Measurements from ENCODE around the gene HDAC7.

HDAC7 gene

DNA sequence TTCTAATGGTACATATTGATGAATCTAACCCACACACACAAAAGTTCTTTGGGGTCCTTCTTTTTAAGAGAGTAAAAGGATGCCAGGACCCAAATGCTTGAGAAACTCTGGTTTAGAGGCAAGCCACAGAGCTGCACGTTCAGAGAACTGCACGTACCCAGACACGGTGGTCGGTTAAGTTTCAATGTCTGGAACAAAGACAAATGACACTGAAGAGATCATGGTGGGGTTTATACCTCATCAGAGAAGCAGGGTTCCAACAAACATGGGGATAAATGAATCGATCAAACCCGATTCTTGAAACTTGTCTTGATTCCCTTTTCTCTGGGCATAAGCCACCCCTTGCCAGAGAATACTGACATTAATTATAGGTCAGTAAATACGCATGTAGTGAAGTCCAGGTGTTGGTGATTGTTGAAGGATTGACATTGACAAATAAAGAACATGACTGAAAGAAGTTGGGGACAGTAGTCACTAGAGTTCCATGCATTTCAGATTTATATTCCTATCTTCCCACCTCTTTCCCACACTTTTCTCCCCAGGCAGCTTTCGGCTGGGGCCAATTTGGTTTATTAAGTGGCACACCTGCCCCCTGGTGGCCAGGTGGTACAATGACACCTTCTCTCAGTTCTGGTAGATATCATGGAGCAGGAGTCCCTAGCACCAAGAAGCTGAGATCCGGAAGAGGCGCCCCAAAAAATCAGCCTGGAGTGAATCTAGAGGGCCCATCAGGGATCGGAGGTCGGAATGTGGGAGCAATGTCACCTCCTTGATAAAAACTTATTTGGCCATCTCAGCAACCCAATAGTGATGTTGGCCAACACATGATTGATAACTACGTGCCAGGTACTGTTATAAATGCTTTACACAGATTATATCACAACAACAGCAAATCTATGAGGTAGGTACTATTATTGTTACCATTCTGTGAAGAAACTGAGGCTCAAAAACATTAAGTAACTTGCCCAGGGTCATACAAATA is 17.8 kb upstream of the HDAC7 start:
- TF ChIP-seq ZBTB7A (IDR thresholded peaks at IDR 0.05; ENCODE audit: low read depth) (no peak), REST (IDR thresholded peaks at IDR 0.05; ENCODE audit: low read depth) (no peak), YY1 (IDR thresholded peaks at IDR 0.05; ENCODE audit: low read depth) (no peak), MAX (IDR thresholded peaks at IDR 0.05) (peak; percentile 44; the same call in 1 of the 2 replicates), CEBPB (IDR thresholded peaks at IDR 0.05) (no peak), EGR1 (IDR thresholded peaks at IDR 0.05) (no peak), NFIC (IDR thresholded peaks at IDR 0.05) (0 out of 2 replicates have a peak, but pooled peaks have one; percentile 17), RAD21 (IDR thresholded peaks at IDR 0.05; ENCODE audit: low read depth) (peak; percentile 98), FOXM1 (IDR thresholded peaks at IDR 0.05; ENCODE audit: borderline replicate concordance, low read depth) (no peak), USF1 (IDR thresholded peaks at IDR 0.05) (no peak), EP300 (IDR thresholded peaks at IDR 0.05; ENCODE audit: borderline replicate concordance) (no peak)

- TF ChIP-seq ZBTB7A (IDR thresholded peaks at IDR 0.05; ENCODE audit: low read depth) (peak; percentile 29), EP300 (IDR thresholded peaks at IDR 0.05; ENCODE audit: borderline replicate concordance) (peak; percentile 54; the same call in 1 of the 2 replicates), TEAD4 (IDR thresholded peaks at IDR 0.05) (peak; percentile 74; the same call in 1 of the 2 replicates), EGR1 (IDR thresholded peaks at IDR 0.05) (no peak)
Measured at GRCh38 chr12:47835831-47836155, 16.1 kb upstream of the HDAC7 start.

GRCh38 chr12:47835006-47835830 is 15.5 kb upstream of the HDAC7 start:
- TF ChIP-seq ZBTB7A (IDR thresholded peaks at IDR 0.05; ENCODE audit: low read depth) (peak; percentile 62; the same call in 1 of the 2 replicates), REST (IDR thresholded peaks at IDR 0.05; ENCODE audit: low read depth) (no peak), MAX (IDR thresholded peaks at IDR 0.05) (peak; percentile 38; the same call in 1 of the 2 replicates)

- TF ChIP-seq CREB1 (IDR thresholded peaks at IDR 0.05; ENCODE audit: low read depth): no peak
- TF ChIP-seq REST (IDR thresholded peaks at IDR 0.05; ENCODE audit: low read depth): no peak
- TF ChIP-seq FOXM1 (IDR thresholded peaks at IDR 0.05; ENCODE audit: borderline replicate concordance, low read depth): no peak
- TF ChIP-seq CEBPB (IDR thresholded peaks at IDR 0.05): no peak
- TF ChIP-seq YY1 (IDR thresholded peaks at IDR 0.05; ENCODE audit: low read depth): no peak
- no peak for TF ChIP-seq ZBTB7A (IDR thresholded peaks at IDR 0.05; ENCODE audit: low read depth)
- TF ChIP-seq TCF12 (IDR thresholded peaks at IDR 0.05; ENCODE audit: low read depth): no peak
- no peak for TF ChIP-seq USF1 (IDR thresholded peaks at IDR 0.05)
- no peak for TF ChIP-seq MAX (IDR thresholded peaks at IDR 0.05)
- no peak for TF ChIP-seq TAF1 (IDR thresholded peaks at IDR 0.05; ENCODE audit: low read depth)
- no peak for TF ChIP-seq EGR1 (IDR thresholded peaks at IDR 0.05)
- no peak for TF ChIP-seq RAD21 (IDR thresholded peaks at IDR 0.05; ENCODE audit: low read depth)
- TF ChIP-seq EP300 (IDR thresholded peaks at IDR 0.05; ENCODE audit: borderline replicate concordance): no peak
- TF ChIP-seq TEAD4 (IDR thresholded peaks at IDR 0.05): no peak
Measured at GRCh38 chr12:47834199-47834903, 14.6 kb upstream of the HDAC7 start.
